ENCODE data around the gene LPP. TPM values are rescaled to one million over a fixed set of nuclear protein-coding genes. Genes with fewer than 3 reads are reported as not detected.

The LPP gene
- total RNA-seq, 1 donor from 2014 or later: 218 TPM

DNA sequence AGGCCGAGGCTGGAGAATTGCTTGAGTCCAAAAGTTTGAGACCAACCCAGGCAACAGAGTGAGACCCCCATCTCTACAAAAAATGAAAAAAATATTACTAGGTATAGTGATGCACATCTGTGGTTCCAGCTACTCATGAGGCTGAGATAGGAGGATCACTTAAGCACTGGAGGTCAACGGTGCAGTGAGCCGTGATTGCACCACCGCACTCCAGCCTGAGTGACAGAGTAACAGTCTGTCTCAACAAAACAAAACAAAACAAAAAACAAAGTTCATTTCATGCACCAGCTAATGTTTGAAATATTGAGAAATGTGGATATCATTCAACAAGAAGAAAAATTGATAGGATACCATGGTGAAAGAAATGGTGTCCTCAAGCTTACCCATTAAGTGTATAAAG is 567.4 kb downstream of the LPP start:
- Histone ChIP-seq H3K27me3 (ENCODE audit: control insufficient read depth, insufficient read depth, low read length) (no peaks in the 10 kb centered on the region), H3K4me3 (ENCODE audit: low read depth, low read length) (no peak overlapping the region), H3K36me3 (ENCODE audit: control insufficient read depth, insufficient read depth, low read length) (no peaks in the 10 kb centered on the region)
- DNase-seq (ENCODE audit: low read depth): no peak
- TF ChIP-seq, protein P1, sequence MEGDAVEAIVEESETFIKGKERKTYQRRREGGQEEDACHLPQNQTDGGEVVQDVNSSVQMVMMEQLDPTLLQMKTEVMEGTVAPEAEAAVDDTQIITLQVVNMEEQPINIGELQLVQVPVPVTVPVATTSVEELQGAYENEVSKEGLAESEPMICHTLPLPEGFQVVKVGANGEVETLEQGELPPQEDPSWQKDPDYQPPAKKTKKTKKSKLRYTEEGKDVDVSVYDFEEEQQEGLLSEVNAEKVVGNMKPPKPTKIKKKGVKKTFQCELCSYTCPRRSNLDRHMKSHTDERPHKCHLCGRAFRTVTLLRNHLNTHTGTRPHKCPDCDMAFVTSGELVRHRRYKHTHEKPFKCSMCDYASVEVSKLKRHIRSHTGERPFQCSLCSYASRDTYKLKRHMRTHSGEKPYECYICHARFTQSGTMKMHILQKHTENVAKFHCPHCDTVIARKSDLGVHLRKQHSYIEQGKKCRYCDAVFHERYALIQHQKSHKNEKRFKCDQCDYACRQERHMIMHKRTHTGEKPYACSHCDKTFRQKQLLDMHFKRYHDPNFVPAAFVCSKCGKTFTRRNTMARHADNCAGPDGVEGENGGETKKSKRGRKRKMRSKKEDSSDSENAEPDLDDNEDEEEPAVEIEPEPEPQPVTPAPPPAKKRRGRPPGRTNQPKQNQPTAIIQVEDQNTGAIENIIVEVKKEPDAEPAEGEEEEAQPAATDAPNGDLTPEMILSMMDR (IDR thresholded peaks at IDR 0.05; ENCODE audit: insufficient read depth, low read length, poor library complexity, severe bottlenecking): no peak

DNA sequence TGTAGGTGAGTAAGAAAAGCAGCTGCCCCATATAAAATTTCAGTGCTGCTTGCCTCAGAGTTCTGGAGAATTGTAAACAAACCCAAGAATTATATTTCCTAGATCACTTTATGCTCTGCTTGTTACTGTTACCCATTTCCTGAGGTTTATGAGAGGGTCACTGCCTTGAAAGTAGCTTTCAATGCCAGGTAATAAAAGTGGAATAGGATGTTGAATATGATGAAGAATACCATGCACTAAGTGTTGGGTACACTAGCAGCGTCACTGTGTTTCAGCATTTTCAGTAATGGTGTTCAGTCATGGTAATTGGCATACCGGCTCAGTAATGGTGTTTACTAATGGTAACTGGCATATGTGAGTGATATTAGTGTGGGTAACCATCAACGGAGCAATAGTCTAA is 568.0 kb downstream of the LPP start:
- DNase-seq (ENCODE audit: low read depth): no peak
- TF ChIP-seq, protein P1 (IDR thresholded peaks at IDR 0.05; ENCODE audit: insufficient read depth, low read length, poor library complexity, severe bottlenecking): no peak
- Histone ChIP-seq H3K36me3 (ENCODE audit: control insufficient read depth, insufficient read depth, low read length) (no peaks in the 10 kb centered on the region), H3K27me3 (ENCODE audit: control insufficient read depth, insufficient read depth, low read length) (no peaks in the 10 kb centered on the region), H3K4me3 (ENCODE audit: low read depth, low read length) (no peak overlapping the region)

DNA sequence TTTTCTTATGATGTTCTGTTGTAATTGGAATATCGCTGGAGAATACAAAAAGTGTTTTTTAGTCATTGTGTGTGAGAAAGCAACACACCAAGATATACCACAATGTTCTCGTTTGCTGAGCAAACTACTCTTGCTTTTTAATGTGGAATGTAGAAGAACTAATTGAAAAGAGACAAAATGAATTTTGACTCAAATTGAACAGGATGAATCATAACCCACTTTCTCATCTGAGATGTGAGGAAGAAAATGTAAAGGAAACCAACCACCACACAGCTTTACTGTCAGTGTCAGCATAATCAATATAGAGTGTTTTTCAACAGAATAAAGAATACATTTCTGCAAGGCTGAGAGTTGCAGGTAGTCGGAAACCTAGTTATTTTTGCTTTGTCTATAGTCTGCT is 569.0 kb downstream of the LPP start:
- TF ChIP-seq, protein P1 (IDR thresholded peaks at IDR 0.05; ENCODE audit: insufficient read depth, low read length, poor library complexity, severe bottlenecking): no peak
- DNase-seq (ENCODE audit: low read depth): no peak
- Histone ChIP-seq H3K36me3 (ENCODE audit: control insufficient read depth, insufficient read depth, low read length) (no peaks in the 10 kb centered on the region), H3K4me3 (ENCODE audit: low read depth, low read length) (no peak overlapping the region), H3K27me3 (ENCODE audit: control insufficient read depth, insufficient read depth, low read length) (no peaks in the 10 kb centered on the region)

DNA sequence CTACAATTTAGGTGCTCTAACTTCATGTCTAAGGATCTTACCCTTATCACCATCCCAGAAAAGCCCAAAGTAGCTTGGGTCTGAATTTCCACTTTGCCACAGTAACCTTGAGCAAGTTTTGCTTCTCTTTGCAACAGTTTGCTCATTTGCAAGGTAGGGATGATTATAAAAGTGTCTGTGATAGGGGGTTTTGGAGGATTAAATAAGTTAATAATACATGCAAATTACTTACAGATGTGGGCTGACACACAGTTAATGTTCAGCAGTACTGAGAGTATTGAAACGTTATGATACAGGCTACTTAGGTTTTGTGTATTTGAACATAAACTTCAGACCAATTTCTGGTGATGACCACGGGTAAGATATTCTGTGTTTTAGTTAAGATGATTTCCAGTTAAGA is 573.1 kb downstream of the LPP start:
- Histone ChIP-seq H3K4me3 (ENCODE audit: low read depth, low read length) (no peak overlapping the region), H3K36me3 (ENCODE audit: control insufficient read depth, insufficient read depth, low read length) (no peaks in the 10 kb centered on the region), H3K27me3 (ENCODE audit: control insufficient read depth, insufficient read depth, low read length) (no peaks in the 10 kb centered on the region)
- TF ChIP-seq, protein P1 (IDR thresholded peaks at IDR 0.05; ENCODE audit: insufficient read depth, low read length, poor library complexity, severe bottlenecking): no peak
- DNase-seq (ENCODE audit: low read depth): no peak

DNA sequence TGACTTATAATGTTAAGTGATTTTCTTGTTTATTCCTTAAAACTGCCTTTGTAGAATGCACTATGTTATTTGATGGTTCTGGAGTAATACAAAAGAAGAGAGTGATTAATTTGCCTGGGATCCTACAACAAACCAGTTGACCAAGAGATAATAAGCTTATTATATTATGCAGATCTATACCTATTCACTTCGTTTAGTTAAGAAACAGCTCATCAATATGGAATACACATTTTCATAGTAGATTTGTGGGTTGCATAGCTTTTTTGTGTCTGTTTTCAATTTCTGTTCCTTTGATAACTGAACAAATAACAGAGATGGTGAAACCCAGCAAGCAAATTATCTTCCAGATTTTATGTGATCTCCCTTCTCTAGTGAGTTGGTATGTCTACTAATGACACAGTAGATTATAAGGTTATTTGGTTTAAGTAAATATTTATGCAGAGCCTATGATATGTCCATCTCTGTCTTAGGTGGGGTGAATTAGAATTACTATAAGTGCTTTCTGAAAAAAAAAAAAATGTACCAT is 574.5 kb downstream of the LPP start:
- Histone ChIP-seq H3K36me3 (ENCODE audit: control insufficient read depth, insufficient read depth, low read length) (no peaks in the 10 kb centered on the region), H3K27me3 (ENCODE audit: control insufficient read depth, insufficient read depth, low read length) (no peaks in the 10 kb centered on the region), H3K4me3 (ENCODE audit: low read depth, low read length) (no peak overlapping the region)
- DNase-seq (ENCODE audit: low read depth): no peak
- TF ChIP-seq, protein P1 (IDR thresholded peaks at IDR 0.05; ENCODE audit: insufficient read depth, low read length, poor library complexity, severe bottlenecking): no peak

DNA sequence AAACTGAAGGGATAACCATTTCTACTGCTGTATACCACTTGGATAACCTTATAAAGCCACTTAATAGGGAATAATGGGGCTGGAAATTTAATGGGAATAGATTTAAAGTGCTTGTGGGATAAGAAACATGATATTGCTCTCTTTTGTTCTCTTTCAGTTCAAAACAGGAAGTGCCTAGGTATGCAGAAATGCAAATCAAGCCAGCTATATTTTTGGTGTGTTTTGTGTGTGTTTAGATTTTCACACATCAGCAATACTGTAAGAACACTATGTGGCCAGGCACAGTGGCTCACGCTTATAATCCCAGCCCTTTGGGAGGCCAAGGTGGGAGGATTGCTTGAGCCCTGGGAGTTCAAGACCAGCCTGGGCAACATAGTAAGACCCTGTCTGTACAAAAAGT is 575.5 kb downstream of the LPP start:
- Histone ChIP-seq H3K27me3 (ENCODE audit: control insufficient read depth, insufficient read depth, low read length) (no peaks in the 10 kb centered on the region), H3K36me3 (ENCODE audit: control insufficient read depth, insufficient read depth, low read length) (no peaks in the 10 kb centered on the region), H3K4me3 (ENCODE audit: low read depth, low read length) (no peak overlapping the region)
- DNase-seq (ENCODE audit: low read depth): no peak
- TF ChIP-seq, protein P1 (IDR thresholded peaks at IDR 0.05; ENCODE audit: insufficient read depth, low read length, poor library complexity, severe bottlenecking): no peak

All from kidney epithelial cell (primary cell).